Mesothelial cell of epicardium (in vitro differentiated cells): ENCODE results near the gene DHX9. TPM values are rescaled to one million over a fixed set of nuclear protein-coding genes. Genes with fewer than 3 reads are reported as not detected.

Source experiments
- DNase-seq, 2 experiments: peaks; one replicate each; pipeline ENCODE4 v3.0.0; 2021; ENCODE audit warnings: low spot score in 2 of 2; ENCODE audit not compliant: unreplicated experiment in 2 of 2
- H3K27ac Mint-ChIP-seq: 2 replicates; pipeline ENCODE4 v1.8.0; 2021; ENCODE audit warnings: mixed read lengths
- H3K27me3 Mint-ChIP-seq: 2 replicates; pipeline ENCODE4 v1.8.0; 2021; ENCODE audit warnings: low read depth, mixed read lengths
- H3K36me3 Mint-ChIP-seq: 2 replicates; pipeline ENCODE4 v1.8.0; 2021; ENCODE audit warnings: mixed read lengths
- H3K4me1 Mint-ChIP-seq: 2 replicates; pipeline ENCODE4 v1.8.0; 2021; ENCODE audit warnings: mixed read lengths
- H3K4me3 Mint-ChIP-seq: 2 replicates; pipeline ENCODE4 v1.8.0; 2021; ENCODE audit warnings: mild to moderate bottlenecking, moderate library complexity, mixed read lengths
- H3K9me3 Mint-ChIP-seq: 2 replicates; pipeline ENCODE4 v1.8.0; 2021; ENCODE audit warnings: mixed read lengths
- total RNA-seq: library from RNA; stranded (reverse); gene quantifications from 3 replicates; pipeline ENCODE4 v1.2.1, GENCODE V29; 2021
- TF ChIP-seq, protein P1 (sequence below): fragments of 200-600 bp; sonication (generic); IDR thresholded peaks from one replicate; pipeline ENCODE4 v1.5.0; 2021; ENCODE audit warnings: antibody characterized with exemption; ENCODE audit not compliant: unreplicated experiment

The DHX9 gene
- total RNA-seq, 1 donor from 2014 or later, result 250 TPM

DNA sequence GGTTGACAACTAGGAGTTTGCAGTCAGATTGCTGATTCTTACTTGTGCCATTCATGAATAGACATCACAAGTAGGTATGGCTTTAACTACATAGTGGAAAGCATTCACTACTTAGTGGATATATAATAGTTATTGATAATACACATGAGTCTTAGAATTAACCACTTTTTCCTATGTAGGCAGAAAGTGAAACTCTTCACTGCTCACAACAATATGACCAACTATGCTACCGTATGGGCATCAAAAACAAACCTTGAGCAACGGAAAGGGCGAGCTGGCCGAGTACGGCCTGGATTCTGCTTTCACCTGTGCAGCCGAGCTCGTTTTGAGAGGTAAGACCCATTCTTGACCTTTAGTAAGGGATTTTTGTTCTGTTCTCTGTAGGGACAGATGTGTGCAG is 38.7 kb downstream of the DHX9 start:
- Mint-ChIP-seq H3K4me3 (no peak overlapping the region), H3K9me3 (no peaks in the 10 kb centered on the region), H3K27me3 (no peaks in the 10 kb centered on the region), H3K36me3 (peaks cover 85% of the 10 kb centered on the region), H3K27ac (no peak overlapping the region), H3K4me1 (no peaks in the 10 kb centered on the region)
- TF ChIP-seq, protein P1, sequence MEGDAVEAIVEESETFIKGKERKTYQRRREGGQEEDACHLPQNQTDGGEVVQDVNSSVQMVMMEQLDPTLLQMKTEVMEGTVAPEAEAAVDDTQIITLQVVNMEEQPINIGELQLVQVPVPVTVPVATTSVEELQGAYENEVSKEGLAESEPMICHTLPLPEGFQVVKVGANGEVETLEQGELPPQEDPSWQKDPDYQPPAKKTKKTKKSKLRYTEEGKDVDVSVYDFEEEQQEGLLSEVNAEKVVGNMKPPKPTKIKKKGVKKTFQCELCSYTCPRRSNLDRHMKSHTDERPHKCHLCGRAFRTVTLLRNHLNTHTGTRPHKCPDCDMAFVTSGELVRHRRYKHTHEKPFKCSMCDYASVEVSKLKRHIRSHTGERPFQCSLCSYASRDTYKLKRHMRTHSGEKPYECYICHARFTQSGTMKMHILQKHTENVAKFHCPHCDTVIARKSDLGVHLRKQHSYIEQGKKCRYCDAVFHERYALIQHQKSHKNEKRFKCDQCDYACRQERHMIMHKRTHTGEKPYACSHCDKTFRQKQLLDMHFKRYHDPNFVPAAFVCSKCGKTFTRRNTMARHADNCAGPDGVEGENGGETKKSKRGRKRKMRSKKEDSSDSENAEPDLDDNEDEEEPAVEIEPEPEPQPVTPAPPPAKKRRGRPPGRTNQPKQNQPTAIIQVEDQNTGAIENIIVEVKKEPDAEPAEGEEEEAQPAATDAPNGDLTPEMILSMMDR, result no peak
- DNase-seq, result no peak

DNA sequence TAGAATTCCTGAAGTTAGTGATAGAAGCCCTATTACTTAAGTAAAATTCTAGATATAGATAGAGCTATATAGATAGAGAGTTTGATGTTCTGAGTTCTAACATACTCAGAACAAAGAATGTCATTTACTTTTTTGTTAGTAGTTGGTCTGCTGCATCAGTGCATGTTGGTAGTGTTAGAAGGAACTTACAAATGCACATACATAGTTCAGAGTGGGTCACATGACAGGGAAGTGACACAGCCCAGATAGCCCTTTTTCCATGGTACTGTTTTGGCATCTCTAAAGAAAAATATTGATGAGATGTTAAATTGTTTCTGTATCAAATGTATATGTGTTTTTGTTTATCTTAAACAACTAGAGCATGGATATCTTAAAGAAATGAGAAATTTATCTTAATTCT is 45.7 kb downstream of the DHX9 start:
- no peak for DNase-seq
- H3K4me3 Mint-ChIP-seq, result no peak overlapping the region
- no peaks in the 10 kb centered on the region for H3K27me3 Mint-ChIP-seq
- TF ChIP-seq, protein P1, result no peak
- peaks cover 67% of the 10 kb centered on the region for H3K36me3 Mint-ChIP-seq
- H3K4me1 Mint-ChIP-seq, result peaks cover 9% of the 10 kb centered on the region
- H3K9me3 Mint-ChIP-seq, result no peaks in the 10 kb centered on the region
- no peak overlapping the region for H3K27ac Mint-ChIP-seq

DNA sequence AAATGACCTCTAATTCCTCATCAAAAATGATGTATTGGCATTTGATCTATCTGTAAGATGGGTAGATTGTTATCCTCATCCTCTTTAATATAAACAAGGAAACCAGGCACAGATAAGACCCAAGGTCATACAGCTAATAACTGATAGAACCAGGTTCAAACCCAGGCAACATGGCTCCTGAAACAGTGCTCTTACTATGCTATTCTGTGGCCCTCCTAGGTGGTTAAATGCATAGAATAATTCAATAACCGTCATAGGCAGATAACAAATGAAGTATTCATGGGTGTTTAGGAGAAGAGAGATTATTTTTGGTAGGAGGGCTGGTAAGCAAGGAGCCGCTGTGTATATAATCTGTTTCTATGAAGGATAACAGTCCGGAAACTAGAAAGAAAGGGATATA is 46.4 kb downstream of the DHX9 start:
- TF ChIP-seq, protein P1, result no peak
- H3K27ac Mint-ChIP-seq, result no peak overlapping the region
- DNase-seq, result no peak
- peaks cover 59% of the 10 kb centered on the region for H3K36me3 Mint-ChIP-seq
- peaks cover 9% of the 10 kb centered on the region for H3K4me1 Mint-ChIP-seq
- no peak overlapping the region for H3K4me3 Mint-ChIP-seq
- no peaks in the 10 kb centered on the region for H3K9me3 Mint-ChIP-seq
- no peaks in the 10 kb centered on the region for H3K27me3 Mint-ChIP-seq

DNA sequence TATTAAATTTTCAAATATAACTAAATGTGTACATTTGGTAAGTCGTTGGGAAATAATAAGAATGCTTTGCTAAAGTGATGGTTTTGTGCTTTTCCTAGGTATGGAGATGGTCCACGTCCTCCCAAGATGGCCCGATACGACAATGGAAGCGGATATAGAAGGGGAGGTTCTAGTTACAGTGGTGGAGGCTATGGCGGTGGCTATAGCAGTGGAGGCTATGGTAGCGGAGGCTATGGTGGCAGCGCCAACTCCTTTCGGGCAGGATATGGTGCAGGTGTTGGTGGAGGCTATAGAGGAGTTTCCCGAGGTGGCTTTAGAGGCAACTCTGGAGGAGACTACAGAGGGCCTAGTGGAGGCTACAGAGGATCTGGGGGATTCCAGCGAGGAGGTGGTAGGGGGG is 47.8 kb downstream of the DHX9 start:
- no peak for DNase-seq
- H3K4me1 Mint-ChIP-seq, result peaks cover 9% of the 10 kb centered on the region
- H3K4me3 Mint-ChIP-seq, result no peak overlapping the region
- H3K27ac Mint-ChIP-seq, result no peak overlapping the region
- no peaks in the 10 kb centered on the region for H3K27me3 Mint-ChIP-seq
- TF ChIP-seq, protein P1, result no peak
- H3K36me3 Mint-ChIP-seq, result peaks cover 52% of the 10 kb centered on the region
- no peaks in the 10 kb centered on the region for H3K9me3 Mint-ChIP-seq

DNA sequence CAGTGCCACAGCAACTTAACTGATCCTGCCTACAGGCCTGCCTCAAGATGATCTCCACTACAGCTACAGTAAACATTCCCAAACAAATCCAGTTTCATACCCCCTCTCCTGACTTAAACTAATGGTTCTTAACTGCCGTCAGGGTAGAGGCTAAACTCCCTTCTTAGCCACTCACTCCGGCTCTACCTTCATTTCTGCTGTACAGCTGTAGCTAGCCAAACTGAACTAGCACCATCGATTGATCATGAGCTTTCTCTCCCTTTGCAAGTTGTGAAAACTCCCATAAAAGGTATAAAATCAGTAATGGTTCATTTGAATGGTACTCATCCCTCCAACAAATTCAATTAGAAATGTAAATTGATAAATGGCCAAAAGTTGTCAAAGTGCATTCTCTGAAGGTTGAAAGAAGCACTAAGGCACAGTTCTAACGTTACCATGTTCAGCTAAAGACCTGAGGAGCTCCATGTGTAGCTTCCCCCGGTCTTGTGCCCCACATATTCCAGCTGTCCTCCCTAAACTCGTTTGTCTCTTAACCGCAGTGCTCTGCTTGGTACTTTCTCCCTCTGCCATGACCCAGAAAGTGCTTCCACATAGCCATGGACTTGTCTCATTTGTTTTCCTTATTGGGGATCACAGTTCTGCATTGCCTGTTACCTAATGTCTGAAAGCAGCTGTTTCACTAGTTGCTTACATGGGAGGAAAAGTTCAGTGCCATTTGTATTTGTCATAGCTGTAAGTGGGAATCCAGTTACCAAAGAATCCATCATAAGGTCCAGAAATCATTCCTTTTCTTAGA is 49.8 kb downstream of the DHX9 start:
- TF ChIP-seq, protein P1, result no peak
- peaks cover 9% of the 10 kb centered on the region for H3K4me1 Mint-ChIP-seq
- no peak for DNase-seq
- peak overlapping the region; percentile 83 for H3K27ac Mint-ChIP-seq
- no peaks in the 10 kb centered on the region for H3K27me3 Mint-ChIP-seq
- no peak overlapping the region for H3K4me3 Mint-ChIP-seq
- peaks cover 39% of the 10 kb centered on the region for H3K36me3 Mint-ChIP-seq
- H3K9me3 Mint-ChIP-seq, result peaks cover 10% of the 10 kb centered on the region

DNA sequence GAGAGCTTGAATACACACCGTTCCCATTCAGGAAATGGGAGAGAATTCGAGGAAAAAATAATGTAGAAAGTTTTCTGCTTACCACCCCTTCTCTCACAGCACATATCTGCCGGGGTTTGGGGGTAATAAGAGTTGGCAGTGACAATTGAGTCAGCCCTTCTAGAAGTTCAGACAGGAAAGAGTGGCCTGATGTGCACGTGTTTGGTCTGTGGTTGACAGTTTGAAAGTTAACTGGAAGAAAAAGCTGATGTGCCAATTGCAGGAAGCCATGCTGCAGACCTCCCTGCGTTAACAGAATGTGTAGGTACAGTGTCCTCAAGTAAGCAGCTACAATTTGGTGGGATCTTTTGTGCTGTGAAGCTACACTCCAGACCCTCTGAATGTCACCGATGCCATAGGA is 50.9 kb downstream of the DHX9 start:
- no peak for DNase-seq
- peak overlapping the region; percentile 83 for H3K27ac Mint-ChIP-seq
- H3K4me1 Mint-ChIP-seq, result peaks cover 9% of the 10 kb centered on the region
- H3K4me3 Mint-ChIP-seq, result no peak overlapping the region
- TF ChIP-seq, protein P1, result no peak
- H3K36me3 Mint-ChIP-seq, result peaks cover 33% of the 10 kb centered on the region
- peaks cover 21% of the 10 kb centered on the region for H3K9me3 Mint-ChIP-seq
- no peaks in the 10 kb centered on the region for H3K27me3 Mint-ChIP-seq
